M059J (cell line): ENCODE measurements around the gene TXLNB. TPM values are rescaled to one million over a fixed set of nuclear protein-coding genes. Genes with fewer than 3 reads are reported as not detected.

ENCODE experiments used
- DNase-seq: peaks from one replicate; pipeline ENCODE4 v3.0.0-alpha.2; 2012; ENCODE audit warnings: low read depth
- total RNA-seq: library from RNA; depleted of rRNA; stranded (reverse); fragments of >200 nt; shearing (Covaris generic); gene quantifications from 2 replicates; pipeline ENCODE4 v1.2.3, GENCODE V29; 2014; rRNA removed

The TXLNB gene
- total RNA-seq = 0.10 and 0.17 TPM in 2 replicates

- DNase-seq = peak; percentile 92
Measured at GRCh38 chr6:139291813-139292619, at the start of gene TXLNB. TSS of gene TXLNB (minus strand) at chr6:139291998. CDS start at chr6:139288899, 3,099 bp downstream.

- no peak for DNase-seq
Measured at GRCh38 chr6:139341060-139341459, 49.3 kb upstream of the TXLNB start.

DNA sequence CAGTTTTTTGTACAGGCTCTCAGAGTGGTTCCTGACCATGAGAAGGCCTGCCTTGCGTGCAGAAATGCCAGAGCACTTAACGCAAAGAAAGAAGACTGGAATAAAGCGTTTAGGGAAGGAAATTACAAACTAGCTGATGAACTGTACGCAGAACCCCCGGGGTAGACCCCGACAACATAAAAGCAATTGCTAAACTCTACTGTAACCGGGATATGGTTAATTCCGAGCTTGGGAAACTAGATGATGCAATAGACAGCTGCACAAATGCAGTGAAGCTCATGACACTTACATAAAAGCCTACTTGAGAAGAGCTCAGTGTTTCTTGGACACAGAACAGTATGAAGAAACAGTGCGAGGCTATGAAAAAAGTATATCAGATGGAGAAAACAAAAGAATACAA lies 47.0 kb upstream of the TXLNB start:
- no peak for DNase-seq

DNA sequence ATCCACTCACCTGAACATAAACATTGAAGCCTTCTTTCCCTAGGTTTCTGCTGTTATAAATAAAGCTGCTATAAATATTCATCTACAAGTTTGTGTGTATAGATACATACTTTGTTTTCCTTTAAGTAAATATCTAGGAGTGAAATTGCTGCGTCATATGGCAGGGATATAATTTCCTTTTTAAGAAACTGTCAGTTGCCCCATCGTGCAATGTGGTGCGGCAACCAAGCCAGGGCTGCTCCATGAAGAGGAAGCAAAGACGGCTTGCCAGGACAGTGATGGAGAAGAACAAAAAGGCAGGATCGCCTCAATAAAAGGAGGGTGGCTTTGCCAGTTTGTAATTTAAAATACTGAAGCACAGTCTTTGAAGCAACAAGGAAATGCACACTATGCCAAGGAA lies 46.0 kb upstream of the TXLNB start:
- no peak for DNase-seq

- DNase-seq = no peak
Measured at GRCh38 chr6:139337001-139337400, 45.2 kb upstream of the TXLNB start.

DNA sequence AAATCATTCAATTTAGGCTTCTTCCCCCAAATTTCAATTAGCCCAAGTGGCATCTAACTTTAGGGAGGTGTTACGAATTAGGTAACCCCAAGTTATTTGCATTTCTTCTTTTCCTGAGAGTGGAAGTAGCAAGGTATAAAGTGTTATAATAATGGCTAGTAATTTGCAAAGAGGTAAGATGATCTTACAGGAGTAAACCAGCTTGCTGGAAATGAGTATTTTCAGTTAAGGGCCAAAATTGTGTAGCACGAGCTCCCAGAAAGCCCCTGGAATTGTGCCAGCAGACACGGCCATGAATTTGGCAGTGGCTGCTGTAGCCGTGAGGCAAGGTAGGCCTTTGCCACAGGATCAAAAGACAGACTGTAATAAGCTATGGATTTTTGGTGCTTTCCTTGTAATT lies 44.7 kb upstream of the TXLNB start:
- peak; percentile 58 for DNase-seq

DNA sequence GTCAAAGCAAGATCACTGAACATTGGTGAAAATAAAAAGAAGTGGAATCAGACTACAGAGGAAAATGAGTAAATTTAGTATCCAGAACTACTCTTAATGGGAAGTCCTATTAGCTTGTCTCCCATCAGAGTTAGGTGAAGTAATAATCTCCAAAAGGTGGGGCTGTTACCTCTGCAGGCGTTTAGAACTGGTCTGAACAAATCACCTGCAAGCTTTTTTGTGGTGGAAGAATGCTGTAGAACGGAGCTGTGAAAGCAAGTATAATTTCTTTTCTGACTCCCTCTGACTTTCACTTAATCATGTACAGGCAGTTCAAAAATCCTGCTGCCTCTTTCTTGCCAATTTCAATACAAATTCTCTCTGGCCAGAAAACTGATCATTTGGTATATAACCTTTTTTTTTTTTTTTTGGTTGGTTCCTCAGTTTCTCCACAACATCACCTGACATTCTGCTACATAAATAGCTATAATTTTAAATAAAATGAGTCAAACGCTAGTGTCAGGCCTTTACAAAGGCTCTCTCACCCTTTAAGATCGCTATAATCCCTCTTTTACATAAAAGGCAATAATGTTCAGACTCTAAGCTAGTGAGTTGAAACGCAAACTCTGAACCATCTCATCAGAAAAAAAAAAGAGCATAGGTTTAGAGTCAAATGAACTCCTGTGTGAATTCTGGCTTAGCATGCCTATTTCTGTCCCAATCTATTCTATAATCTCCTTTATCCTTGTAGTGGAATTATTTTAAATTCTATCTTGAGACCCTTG lies 43.8 kb upstream of the TXLNB start:
- no peak for DNase-seq

DNA sequence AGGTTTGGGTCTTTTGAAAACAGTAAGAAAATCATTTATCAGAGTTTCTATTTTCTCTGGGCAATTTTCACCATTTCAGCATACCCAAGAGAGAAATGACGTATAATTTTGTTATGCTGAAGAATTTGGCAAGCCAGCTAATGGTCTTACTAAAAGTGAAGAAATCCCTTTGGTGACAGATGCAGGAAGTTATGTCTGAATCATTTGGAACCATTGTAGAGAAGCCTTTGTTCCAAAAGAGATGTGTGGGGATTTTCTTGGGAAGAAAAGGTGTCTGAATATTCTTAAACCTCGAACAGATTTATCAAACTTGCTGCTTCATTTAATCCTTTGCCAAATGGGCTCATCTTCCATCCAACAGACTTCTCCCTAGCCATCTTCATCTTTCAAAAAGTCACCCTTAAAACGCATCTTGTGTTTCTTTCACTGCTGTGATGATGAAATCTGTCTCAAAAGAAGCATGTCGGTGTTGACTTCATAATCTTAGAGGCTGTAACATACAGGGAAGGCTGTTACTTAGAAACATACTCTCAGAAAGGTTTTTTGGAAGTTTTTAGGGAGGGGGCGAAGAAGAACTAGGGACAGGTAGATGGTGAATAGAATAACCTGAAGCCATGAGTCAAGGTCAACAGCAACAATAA lies 43.1 kb upstream of the TXLNB start:
- peak; percentile 84 for DNase-seq

DNA sequence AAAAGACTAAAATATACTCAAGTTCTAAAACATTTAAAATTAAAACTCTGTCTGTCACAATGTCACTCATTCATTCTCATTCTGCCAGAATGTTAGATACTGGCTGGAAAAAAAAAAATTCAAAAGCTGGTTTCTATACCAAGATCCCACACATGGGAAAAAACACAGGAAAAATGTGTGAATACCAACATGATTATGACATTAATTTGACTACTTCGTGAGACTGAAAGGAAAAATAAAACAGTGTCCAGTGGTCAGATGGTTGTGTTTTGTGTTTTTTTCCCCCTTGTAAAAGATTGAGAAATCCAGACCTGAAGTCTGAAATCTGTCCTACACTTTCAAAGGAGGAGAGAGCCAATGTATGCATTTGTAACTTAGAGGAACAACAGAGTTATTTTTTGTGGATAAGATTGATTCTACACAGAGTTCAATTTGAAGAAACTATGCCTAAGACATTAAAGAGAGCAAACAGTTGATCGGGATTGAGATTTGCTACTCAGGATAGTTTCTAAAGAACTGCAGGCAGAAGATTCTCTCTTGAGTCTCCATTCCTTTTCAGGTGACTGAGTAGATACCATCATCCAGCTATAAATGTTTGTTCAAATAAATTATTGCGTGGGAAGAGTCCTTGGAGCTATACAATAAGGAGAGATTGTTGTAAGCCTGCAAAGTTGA lies 39.2 kb upstream of the TXLNB start:
- DNase-seq = no peak

- DNase-seq = no peak
Measured at GRCh38 chr6:139330306-139330705, 38.5 kb upstream of the TXLNB start.

DNA sequence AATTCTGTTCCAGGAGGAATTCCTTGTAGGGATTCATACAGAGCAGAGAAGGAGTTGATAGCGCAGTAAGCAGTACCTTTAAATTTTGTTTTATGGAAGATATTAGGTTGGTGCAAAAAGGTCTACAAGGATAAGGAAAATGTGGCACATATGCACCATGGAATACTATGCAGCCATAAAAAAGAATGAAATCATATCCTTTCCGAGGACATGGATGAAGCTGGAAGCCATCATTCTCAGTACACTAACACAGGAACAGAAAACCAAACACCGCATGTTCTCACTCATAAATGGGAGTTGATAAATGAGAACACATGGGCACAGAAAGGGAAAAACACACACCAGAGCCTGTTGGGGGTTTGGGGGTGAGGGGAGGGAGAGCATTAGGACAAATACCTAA lies 37.4 kb upstream of the TXLNB start:
- no peak for DNase-seq

- DNase-seq = no peak
Measured at GRCh38 chr6:139327038-139327437, 35.2 kb upstream of the TXLNB start.

DNA sequence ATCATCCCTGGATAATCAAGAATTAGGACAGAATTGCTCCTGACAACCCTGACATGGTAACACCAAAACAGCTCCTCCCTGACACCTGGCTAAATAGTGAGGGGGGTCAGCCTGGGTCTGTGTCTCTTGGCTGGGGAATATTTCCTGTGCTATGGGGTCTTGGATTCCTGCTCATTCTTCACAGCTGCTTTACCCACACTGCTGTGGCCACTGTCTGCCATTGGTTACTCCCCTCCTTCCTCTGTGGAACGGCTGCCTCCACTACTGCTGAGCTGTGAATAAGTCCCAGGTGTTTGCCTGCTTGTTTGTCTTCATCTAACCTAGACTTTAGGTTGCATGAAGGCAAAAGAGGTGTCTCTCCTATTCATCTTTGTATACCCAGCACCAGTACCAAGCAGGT lies 33.9 kb upstream of the TXLNB start:
- no peak for DNase-seq

DNA sequence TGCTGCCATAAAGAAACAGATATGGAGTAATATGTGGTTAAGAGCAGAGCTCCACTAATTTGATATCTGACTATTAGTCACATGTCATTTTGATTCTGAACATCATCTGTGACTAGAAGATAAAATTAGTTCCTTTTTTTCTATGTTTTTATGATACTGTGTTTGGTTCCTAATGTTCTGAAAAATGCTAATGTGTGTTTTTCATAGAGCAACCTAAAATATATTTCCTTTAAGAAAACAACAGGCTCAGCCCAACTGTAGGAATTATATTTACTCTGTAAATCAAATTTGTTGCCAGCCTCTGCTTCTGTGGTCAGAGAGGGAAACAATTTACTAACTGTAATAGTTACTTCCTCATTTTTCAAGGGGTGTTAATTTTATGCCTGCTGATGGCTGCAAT lies 33.3 kb upstream of the TXLNB start:
- DNase-seq = no peak

- no peak for DNase-seq
Measured at GRCh38 chr6:139324301-139324555, 32.4 kb upstream of the TXLNB start.

DNA sequence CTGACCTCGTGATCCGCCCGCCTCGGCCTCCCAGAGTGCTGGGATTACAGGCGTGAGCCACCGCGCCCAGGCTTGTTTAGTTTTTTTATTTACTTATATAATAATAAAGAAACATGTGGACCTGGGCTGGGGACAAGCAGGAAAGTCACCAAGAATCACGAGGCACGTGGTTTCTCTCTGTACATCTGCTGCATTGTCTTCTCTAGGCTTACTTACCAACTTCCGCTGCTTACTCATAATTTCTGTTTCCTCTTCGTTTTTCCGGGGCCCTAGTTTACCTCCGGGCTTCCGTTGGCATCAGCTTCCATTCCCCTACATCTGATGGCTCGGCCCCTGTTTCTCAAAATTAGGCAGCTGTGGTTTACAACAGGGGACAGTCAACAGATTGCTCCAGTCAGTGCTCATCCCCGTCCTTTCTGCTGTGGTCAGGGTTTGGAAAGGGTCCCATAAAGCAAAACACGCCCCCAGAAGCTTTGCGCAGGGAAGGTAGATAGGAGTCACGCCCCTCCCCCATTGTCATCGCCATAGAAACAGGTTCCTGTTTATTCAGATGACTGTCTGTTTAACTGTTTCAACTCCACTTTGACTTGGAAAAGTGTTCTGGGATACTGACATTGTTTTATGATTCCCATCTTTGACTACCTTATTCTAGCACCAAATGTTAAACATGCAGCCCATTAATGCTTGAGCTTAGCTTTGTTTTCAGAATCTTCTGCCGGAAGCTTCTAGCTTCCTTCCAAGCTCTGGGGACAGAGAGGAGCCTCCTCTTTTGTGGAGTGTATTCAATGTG lies 31.9 kb upstream of the TXLNB start:
- DNase-seq = peak; percentile 87

- DNase-seq = no peak
Measured at GRCh38 chr6:139320081-139320480, 28.3 kb upstream of the TXLNB start.

DNA sequence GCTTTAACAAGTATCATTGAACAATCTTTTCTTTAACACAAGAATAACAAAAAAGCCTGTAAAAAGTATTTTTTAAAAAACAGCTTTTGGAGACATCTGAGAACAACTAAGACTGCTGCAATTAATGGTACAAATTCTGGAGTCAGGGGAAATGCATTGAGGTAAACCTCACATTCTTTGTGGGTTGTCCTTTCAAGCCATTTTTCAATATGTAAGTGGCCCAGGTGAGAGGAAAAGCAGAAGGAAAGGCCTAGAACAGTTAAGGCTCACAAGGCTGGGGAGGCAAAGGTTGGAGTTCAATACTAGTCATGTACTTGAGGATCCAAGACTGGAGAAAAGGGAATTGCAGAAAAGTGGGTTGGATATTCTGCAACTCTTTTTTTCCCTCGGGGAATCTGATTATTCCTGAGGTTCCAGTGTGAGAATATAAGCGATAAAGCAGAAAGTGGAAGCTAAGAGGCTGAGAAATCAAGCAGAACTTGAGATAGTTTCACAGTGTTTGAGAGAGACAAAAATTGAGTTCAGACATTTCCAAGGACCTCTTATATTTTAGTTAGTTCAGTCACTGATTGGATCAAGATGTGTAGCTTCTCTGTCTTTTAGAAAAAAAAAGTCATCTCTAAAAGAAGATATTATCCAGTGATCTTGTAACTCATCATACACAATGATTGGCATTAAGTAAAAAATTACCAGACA lies 25.0 kb upstream of the TXLNB start:
- DNase-seq = peak; percentile 22

DNA sequence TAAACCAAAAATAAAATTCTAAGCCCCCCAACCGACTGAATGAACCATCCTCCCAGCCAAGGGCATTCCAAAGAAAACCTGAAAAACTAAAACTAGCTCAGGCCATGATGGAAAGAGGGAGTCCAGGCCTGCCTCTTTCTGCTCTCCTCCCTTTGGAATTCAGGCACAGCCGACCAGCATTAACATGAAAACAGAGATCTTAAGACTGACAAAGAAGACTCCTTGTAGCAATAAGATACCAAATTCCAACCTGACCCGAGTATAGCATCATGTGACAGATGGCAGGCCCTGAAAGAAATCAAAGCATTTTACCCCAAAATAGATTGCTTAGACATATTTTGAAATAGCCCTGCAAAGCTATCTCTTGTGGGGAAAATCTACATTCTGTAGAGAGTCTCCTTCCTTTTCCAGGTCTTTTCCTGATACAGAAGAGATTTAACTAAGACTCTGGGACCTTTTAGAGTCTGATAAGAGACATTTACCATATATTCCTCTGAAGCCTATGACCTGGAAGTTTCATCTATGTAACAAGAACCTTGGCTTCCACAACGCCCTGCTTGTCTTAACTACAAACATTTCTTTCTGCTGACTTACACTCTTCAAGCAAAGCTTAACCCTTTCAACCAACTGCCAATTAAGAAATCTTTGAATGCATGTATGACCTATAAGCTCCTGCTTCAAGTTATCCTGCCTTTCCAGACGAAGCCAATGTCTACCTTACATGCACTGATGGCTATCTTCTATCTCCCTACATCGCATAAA lies 22.2 kb upstream of the TXLNB start:
- DNase-seq = no peak

DNA sequence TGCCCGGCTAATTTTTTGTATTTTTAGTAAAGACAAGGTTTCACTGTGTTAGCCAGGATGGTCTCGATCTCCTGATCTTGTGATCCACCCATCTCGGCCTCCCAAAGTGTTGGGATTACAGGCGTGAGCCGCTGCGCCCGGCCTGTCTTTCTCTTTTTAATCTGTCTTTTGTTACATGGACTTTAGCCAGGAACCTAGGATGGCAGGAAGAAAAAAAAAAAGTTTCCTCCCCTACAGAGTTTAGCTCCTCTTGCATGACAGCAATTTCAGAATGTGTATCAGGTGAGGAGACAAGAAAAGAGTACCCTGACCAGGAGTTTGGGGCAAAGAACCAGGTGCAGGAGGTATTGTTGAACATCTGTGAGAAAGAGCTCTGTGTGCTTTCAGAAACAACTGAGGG lies 21.4 kb upstream of the TXLNB start:
- no peak for DNase-seq
